B cell (primary cell): ENCODE data around the gene EML6. TPM values are rescaled to one million over a fixed set of nuclear protein-coding genes. Genes with fewer than 3 reads are reported as not detected.

Experiments
- ATAC-seq: fragments of 200-7000 bp; cut with Tn5 transposase; one replicate; pipeline ENCODE4 v1.10.0; 2021; ENCODE audit warnings: low read depth, mild to moderate bottlenecking, moderate number of reproducible peaks, moderate library complexity
- CTCF ChIA-PET: fragments of 350-600 bp; sonication (Branson Sonifier 250); formaldehyde crosslinking; loops from one replicate; lab custom pipeline; 2021; ENCODE audit warnings: antibody characterized with exemption, inconsistent platforms; lab: Charles Lee
- POLR2A ChIA-PET: fragments of 350-600 bp; sonication (Branson Sonifier 250); formaldehyde crosslinking; loops from one replicate; lab custom pipeline; 2021; ENCODE audit warnings: antibody characterized with exemption; lab: Charles Lee
- DNase-seq: peaks from one replicate; pipeline ENCODE4 v3.0.0; 2013
- H2AFZ ChIP-seq: 2 replicates; pipeline ENCODE4 v1.6.1; 2012; ENCODE audit warnings: mild to moderate bottlenecking, low read depth, low read length; ENCODE audit not compliant: insufficient read depth, poor library complexity, severe bottlenecking
- H3K27ac ChIP-seq, 2 donors: 1 replicate in 1 of 2; 2 replicates in 1 of 2; pipeline ENCODE4 v1.5.1; 2012 to 2013; ENCODE audit warnings: low read length in 2 of 2, mild to moderate bottlenecking in 2 of 2, moderate library complexity in 1 of 2
- H3K27me3 ChIP-seq, 4 experiments: fragments of 200-600 bp in 1 of 4; sonication (generic) in 1 of 4; replicated peaks in 1 of 4; 1 replicate in 2 of 4; 2 replicates in 2 of 4; pipeline versions ENCODE4 v1.6.1 to v1.7.0; 2013 to 2016; ENCODE audit warnings: low read length in 3 of 4, mild to moderate bottlenecking in 2 of 4, mixed read lengths in 1 of 4, moderate library complexity in 1 of 4; ENCODE audit not compliant: insufficient read depth in 4 of 4, control insufficient read depth in 3 of 4; ENCODE audit errors: control extremely low read depth in 1 of 4
- H3K36me3 ChIP-seq, 2 experiments: replicated peaks in 1 of 2; 1 replicate in 1 of 2; 2 replicates in 1 of 2; pipeline versions ENCODE4 v1.6.1 to v1.7.1; 2013; ENCODE audit warnings: low read length in 1 of 2; ENCODE audit not compliant: insufficient read depth in 2 of 2, control insufficient read depth in 1 of 2; ENCODE audit errors: control extremely low read depth in 1 of 2, extremely low read depth in 1 of 2
- H3K4me1 ChIP-seq, 2 donors: fragments of 200-600 bp in 1 of 2; sonication (generic) in 1 of 2; 1 replicate in 1 of 2; 2 replicates in 1 of 2; pipeline versions ENCODE4 v1.5.1 to v1.6.1; 2013 to 2017; ENCODE audit warnings: low read length in 2 of 2; ENCODE audit not compliant: control insufficient read depth in 2 of 2, insufficient read depth in 2 of 2
- H3K4me2 ChIP-seq: replicated peaks from 2 replicates; pipeline ENCODE3; 2012; ENCODE audit warnings: mild to moderate bottlenecking, low read depth, low read length; ENCODE audit not compliant: poor library complexity, severe bottlenecking
- H3K4me3 ChIP-seq, 5 experiments: fragments of 200-600 bp in 1 of 5; sonication (generic) in 1 of 5; 1 replicate in 3 of 5; 2 replicates in 2 of 5; pipeline versions ENCODE4 v1.5.1 to v1.7.0; 2011 to 2016; ENCODE audit warnings: low read length in 4 of 5, mild to moderate bottlenecking in 4 of 5, low read depth in 2 of 5, control low read depth in 1 of 5, moderate library complexity in 1 of 5; ENCODE audit not compliant: insufficient read depth in 1 of 5; ENCODE audit errors: control extremely low read depth in 1 of 5, extremely low read depth in 1 of 5
- H3K79me2 ChIP-seq: fragments of 200-600 bp; sonication (generic); one replicate; pipeline ENCODE4 v1.6.0; 2016; ENCODE audit warnings: low read length; ENCODE audit not compliant: control insufficient read depth, insufficient read depth
- H3K9ac ChIP-seq: fragments of 200-600 bp; sonication (generic); 2 replicates; pipeline ENCODE4 v1.6.1; 2017; ENCODE audit warnings: mild to moderate bottlenecking, low read length, moderate library complexity
- H3K9me3 ChIP-seq, 3 donors: one replicate each; pipeline versions ENCODE4 v1.6.1 to v1.7.1; 2013; ENCODE audit warnings: low read length in 2 of 3; ENCODE audit not compliant: control insufficient read depth in 2 of 3, insufficient read depth in 1 of 3; ENCODE audit errors: control extremely low read depth in 1 of 3
- H4K20me1 ChIP-seq: 2 replicates; pipeline ENCODE4 v1.6.0; 2012; ENCODE audit warnings: mild to moderate bottlenecking, low read length; ENCODE audit not compliant: insufficient read depth, control insufficient read depth, poor library complexity, severe bottlenecking
- H3K27ac Mint-ChIP-seq: one replicate; pipeline ENCODE4 v1.8.0; 2021; ENCODE audit warnings: mixed read lengths
- H3K27me3 Mint-ChIP-seq: one replicate; pipeline ENCODE4 v1.8.0; 2021; ENCODE audit warnings: mixed read lengths
- H3K4me1 Mint-ChIP-seq: one replicate; pipeline ENCODE4 v1.8.0; 2021; ENCODE audit warnings: mixed read lengths
- H3K4me3 Mint-ChIP-seq: one replicate; pipeline ENCODE4 v1.8.0; 2021; ENCODE audit warnings: mixed read lengths
- H3K9me3 Mint-ChIP-seq: one replicate; pipeline ENCODE4 v1.8.0; 2022; ENCODE audit warnings: mixed read lengths; ENCODE audit not compliant: insufficient read depth
- EZH2 ChIP-seq: IDR thresholded peaks from 2 replicates; pipeline ENCODE4 v1.6.1; 2012; ENCODE audit warnings: borderline replicate concordance, low read depth, mild to moderate bottlenecking, moderate library complexity, low read length; ENCODE audit not compliant: insufficient read depth, poor library complexity, severe bottlenecking
- WGBS: methylation state at CpG from one replicate; pipeline ENCODE4 v1.1.5; 2013; ENCODE audit warnings: missing lambda C conversion rate; ENCODE audit not compliant: insufficient coverage; 5-methylcytosine and 5-hydroxymethylcytosine counted together
- intact Hi-C: fragments of 100-400 bp; cut with micrococcal nuclease; formaldehyde crosslinking; loops from one replicate; pipeline ENCODE4 v1.10.0; 2022
- polyA plus RNA-seq: library from polyadenylated mRNA; depleted of rRNA; stranded (reverse); fragments of >200 nt; gene quantifications from 2 replicates; pipeline ENCODE4 v1.2.3, GENCODE V29; 2012
- total RNA-seq, 2 donors: library from RNA; stranded (reverse); fragments of 120-200 nt in 1 of 2; gene quantifications; 1 replicate in 1 of 2; 2 replicates in 1 of 2; pipeline versions ENCODE4 v1.2.3 to v1.2.4, GENCODE V29; 2013 to 2022
- TF ChIP-seq, protein P1 (sequence below): fragments of 200-600 bp; IDR thresholded peaks from one replicate; pipeline ENCODE4 v1.8.0; 2022; ENCODE audit warnings: antibody characterized with exemption, mild to moderate bottlenecking

Gene EML6
- total and polyA plus RNA-seq, 2 donors (not counting 1 experiment from before 2014, with no cell fraction given) = 42.5 to 53.7 TPM

DNA sequence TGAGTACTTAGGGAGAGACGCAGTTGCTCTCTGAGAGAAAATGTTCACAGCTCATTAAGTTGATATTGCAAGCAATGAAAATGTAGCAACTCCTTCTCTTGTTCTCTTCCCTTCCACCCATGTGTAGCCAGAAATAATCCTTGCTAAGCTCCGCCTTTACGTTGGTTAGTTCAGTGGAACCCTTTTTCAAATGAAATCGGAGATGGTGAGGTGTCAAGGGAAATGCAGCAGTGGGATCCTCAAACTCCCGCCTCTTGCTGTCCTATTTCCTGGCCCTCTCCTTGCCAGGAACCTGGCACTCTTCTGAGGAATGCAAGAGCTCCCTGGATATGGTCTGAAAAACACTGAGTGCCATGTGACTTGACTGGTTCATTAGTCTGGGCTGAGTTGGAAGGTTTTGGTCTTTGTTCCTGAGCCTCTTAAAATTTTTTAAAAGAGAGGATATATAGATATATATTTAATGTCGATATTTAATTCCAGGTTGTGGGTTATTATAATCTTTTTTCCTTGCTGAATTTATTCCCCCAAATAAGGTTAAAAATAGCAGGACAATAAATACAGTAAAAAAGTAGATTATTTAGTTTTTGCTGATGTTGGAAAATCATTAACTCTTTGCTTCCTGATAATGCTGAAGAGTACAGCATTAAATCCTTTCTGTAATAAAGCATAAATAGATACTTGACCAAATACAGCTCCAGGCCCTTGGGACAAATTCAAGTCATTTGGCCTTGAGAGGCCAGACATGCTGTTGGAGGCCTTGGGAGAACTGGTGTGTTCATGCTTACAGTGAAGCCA is 116.2 kb downstream of the EML6 start:
- Histone ChIP-seq H3K9ac (no peak overlapping the region), H3K36me3 (no peaks in the 10 kb centered on the region), H3K9me3 (no peaks in the 10 kb centered on the region), H3K4me3 (no peak overlapping the region), H3K4me1 (peaks cover 0 to 6% of the 10 kb centered on the region in 2 donors), H3K79me2 (no peaks in the 10 kb centered on the region), H3K27me3 (no peaks in the 10 kb centered on the region), H3K4me2 (no peak overlapping the region), H4K20me1 (no peaks in the 10 kb centered on the region), H2AFZ (no peak overlapping the region), H3K27ac (no peak overlapping the region)
- H3K27me3 Mint-ChIP-seq = no peaks in the 10 kb centered on the region
- ATAC-seq (no peak), DNase-seq (no peak)
- no peak overlapping the region for H3K27ac Mint-ChIP-seq
- no peak overlapping the region for H3K4me3 Mint-ChIP-seq
- WGBS = 90% methylated on average over 2 of the region's 6 CpGs
- ChIA-PET POLR2A (no interaction called here), CTCF (interaction anchor here (0.6 to 4.1 kb wide), 36 partner anchors 9 to 733 kb away, joined by 3 to 76 read pairs (median 5); partner anchors contain the start of gene EML6)
- TF ChIP-seq, protein P1, sequence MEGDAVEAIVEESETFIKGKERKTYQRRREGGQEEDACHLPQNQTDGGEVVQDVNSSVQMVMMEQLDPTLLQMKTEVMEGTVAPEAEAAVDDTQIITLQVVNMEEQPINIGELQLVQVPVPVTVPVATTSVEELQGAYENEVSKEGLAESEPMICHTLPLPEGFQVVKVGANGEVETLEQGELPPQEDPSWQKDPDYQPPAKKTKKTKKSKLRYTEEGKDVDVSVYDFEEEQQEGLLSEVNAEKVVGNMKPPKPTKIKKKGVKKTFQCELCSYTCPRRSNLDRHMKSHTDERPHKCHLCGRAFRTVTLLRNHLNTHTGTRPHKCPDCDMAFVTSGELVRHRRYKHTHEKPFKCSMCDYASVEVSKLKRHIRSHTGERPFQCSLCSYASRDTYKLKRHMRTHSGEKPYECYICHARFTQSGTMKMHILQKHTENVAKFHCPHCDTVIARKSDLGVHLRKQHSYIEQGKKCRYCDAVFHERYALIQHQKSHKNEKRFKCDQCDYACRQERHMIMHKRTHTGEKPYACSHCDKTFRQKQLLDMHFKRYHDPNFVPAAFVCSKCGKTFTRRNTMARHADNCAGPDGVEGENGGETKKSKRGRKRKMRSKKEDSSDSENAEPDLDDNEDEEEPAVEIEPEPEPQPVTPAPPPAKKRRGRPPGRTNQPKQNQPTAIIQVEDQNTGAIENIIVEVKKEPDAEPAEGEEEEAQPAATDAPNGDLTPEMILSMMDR = no peak
- no peak for TF ChIP-seq EZH2
- H3K4me1 Mint-ChIP-seq = peaks cover 5% of the 10 kb centered on the region
- intact Hi-C loops = no loop called here
- H3K9me3 Mint-ChIP-seq = no peaks in the 10 kb centered on the region
